Gastrocnemius medialis (tissue), 4 donors: ENCODE results near the gene EFCAB6.

ENCODE experiments used
- POLR2A ChIP-seq, 2 donors: fragments of 450-650 bp; IDR thresholded peaks; one replicate each; pipeline ENCODE4 v1.6.1; 2017; ENCODE audit warnings: antibody characterized with exemption in 2 of 2, mild to moderate bottlenecking in 2 of 2, moderate library complexity in 2 of 2
- TF ChIP-seq, protein P1 (sequence below), 5 experiments: fragments of 450-650 bp in 3 of 5; fragments of 200-600 bp in 2 of 5; sonication (generic) in 2 of 5; IDR thresholded peaks in 4 of 5; conservative IDR thresholded peaks in 1 of 5; 1 replicate in 4 of 5; 2 replicates in 1 of 5; pipeline ENCODE4 v1.5.1; 2016 to 2019; ENCODE audit warnings: antibody characterized with exemption in 5 of 5, mild to moderate bottlenecking in 3 of 5, moderate library complexity in 3 of 5

DNA sequence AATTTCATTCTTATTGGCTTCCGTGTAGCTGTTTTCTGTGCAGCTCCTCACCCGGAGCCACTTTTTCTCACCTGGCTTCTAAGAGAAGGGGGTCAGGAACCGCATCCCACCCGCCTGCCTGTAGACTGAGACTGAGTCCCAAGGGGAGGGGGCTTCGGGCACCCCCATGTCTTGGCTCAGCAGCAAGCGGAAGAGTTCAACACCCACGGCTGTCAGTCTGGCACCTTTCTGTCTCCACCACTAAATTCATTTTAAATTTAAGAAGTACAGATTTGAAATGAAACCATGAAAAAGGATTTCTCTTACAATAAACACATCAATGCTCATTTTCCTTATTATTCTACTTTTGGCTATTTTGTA, 66.7 kb downstream of the EFCAB6 start:
- TF ChIP-seq, protein P1, sequence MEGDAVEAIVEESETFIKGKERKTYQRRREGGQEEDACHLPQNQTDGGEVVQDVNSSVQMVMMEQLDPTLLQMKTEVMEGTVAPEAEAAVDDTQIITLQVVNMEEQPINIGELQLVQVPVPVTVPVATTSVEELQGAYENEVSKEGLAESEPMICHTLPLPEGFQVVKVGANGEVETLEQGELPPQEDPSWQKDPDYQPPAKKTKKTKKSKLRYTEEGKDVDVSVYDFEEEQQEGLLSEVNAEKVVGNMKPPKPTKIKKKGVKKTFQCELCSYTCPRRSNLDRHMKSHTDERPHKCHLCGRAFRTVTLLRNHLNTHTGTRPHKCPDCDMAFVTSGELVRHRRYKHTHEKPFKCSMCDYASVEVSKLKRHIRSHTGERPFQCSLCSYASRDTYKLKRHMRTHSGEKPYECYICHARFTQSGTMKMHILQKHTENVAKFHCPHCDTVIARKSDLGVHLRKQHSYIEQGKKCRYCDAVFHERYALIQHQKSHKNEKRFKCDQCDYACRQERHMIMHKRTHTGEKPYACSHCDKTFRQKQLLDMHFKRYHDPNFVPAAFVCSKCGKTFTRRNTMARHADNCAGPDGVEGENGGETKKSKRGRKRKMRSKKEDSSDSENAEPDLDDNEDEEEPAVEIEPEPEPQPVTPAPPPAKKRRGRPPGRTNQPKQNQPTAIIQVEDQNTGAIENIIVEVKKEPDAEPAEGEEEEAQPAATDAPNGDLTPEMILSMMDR (IDR thresholded peaks at IDR 0.05 in 4 of 5, conservative IDR thresholded peaks at IDR 0.05 in 1 of 5) = no peak
- no peak for TF ChIP-seq POLR2A (IDR thresholded peaks at IDR 0.05)
